Prostate gland (tissue), 2 donors: ENCODE measurements around the gene FBXL19. TPM values are rescaled to one million over a fixed set of nuclear protein-coding genes. Genes with fewer than 3 reads are reported as not detected.

Source experiments
- DNase-seq: peaks from one replicate; pipeline ENCODE4 v3.0.0-alpha.2; 2019; ENCODE audit warnings: low spot score
- H3K27ac ChIP-seq, 2 donors: fragments of 200-600 bp; sonication (generic); 2 replicates each; pipeline ENCODE4 v1.5.1; 2017 to 2019
- H3K27me3 ChIP-seq: fragments of 200-600 bp; sonication (generic); replicated peaks from 2 replicates; pipeline ENCODE4 v1.5.1; 2019; ENCODE audit not compliant: insufficient read depth
- H3K36me3 ChIP-seq, 2 donors: fragments of 200-600 bp; sonication (generic); 1 replicate in 1 of 2; 2 replicates in 1 of 2; pipeline versions ENCODE4 v1.5.1 to v1.8.1; 2017 to 2019
- H3K4me1 ChIP-seq: fragments of 200-600 bp; sonication (generic); replicated peaks from 2 replicates; pipeline ENCODE4 v1.5.1; 2019
- H3K4me3 ChIP-seq, 2 donors: fragments of 200-600 bp; sonication (generic); 2 replicates each; pipeline ENCODE4 v1.5.1; 2017 to 2019
- H3K9me3 ChIP-seq: fragments of 200-600 bp; sonication (generic); 2 replicates; pipeline ENCODE4 v1.5.1; 2017
- POLR2A ChIP-seq: fragments of 450-650 bp; IDR thresholded peaks from one replicate; pipeline ENCODE4 v1.6.1; 2016; ENCODE audit warnings: antibody characterized with exemption, mild to moderate bottlenecking
- POLR2AphosphoS5 ChIP-seq: sonication (generic); formaldehyde crosslinking; IDR thresholded peaks from one replicate; pipeline ENCODE4 v1.6.1; 2017; ENCODE audit warnings: antibody characterized with exemption
- WGBS: methylation state at CpG from one replicate; pipeline ENCODE4 v1.1.5; 2018; 5-methylcytosine and 5-hydroxymethylcytosine counted together
- intact Hi-C: fragments of 100-400 bp; cut with DNase I; formaldehyde crosslinking; loops from one replicate; pipeline ENCODE4 v1.14.2; 2022
- total RNA-seq, 2 donors: library from RNA; depleted of rRNA; stranded (reverse); fragments of >200 nt; gene quantifications; one replicate each; pipeline ENCODE4 v1.1.0, GENCODE V29; 2016
- TF ChIP-seq, protein P1 (sequence below), 4 experiments: fragments of 200-600 bp in 2 of 4; fragments of 450-650 bp in 2 of 4; sonication (generic) in 2 of 4; IDR thresholded peaks; 1 replicate in 3 of 4; 2 replicates in 1 of 4; pipeline ENCODE4 v1.5.1; 2016 to 2019; ENCODE audit warnings: antibody characterized with exemption in 4 of 4, mild to moderate bottlenecking in 2 of 4, moderate library complexity in 2 of 4

FBXL19 gene
- total RNA-seq, 2 donors from 2014 or later: 23.5 to 125 TPM

DNA sequence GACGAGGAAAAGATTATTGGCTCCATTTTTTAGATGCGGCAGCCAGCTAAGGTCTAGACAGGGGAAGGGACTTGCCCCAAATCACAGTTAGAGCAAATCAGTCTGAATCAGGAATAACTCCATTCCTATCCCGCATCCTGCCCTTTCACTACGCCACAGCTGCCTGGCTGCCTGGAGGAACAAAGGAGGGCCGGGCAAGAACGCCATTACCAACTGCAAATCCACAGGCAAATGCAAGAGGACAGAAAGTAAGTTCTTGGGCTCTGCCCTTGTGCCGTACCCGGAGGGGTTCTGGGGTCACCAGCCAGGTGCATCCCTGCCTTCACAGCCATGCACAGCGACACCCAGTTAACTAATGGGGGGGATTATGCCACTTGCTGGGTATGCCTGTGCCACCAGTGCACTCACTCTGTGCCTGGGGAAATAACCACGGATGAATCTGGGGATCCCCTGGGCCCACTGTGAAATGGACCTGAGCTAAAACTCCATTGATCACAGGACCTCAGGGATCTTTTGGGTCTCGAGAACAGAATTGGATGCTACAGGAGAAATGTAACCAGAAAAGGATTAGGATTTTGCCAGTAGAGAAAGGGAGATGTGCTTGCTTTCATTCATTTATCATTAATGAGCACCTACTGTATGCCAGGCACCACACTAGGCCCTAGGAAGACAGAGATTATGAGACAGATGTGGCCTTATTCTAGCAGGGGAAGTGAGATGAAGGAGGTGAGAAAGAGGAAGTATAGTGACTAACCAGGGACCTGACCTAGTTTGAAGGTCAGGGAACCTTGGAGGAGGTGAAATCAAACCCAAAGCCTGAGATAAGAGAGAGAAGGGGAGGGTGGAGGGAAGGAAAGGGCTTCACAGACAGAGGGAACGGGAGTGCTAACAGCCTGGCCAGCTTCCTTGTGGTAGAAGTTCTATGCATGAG lies 47.2 kb upstream of the FBXL19 start:
- no peaks in the 10 kb centered on the region for H3K36me3 ChIP-seq
- H3K27ac ChIP-seq: peak overlapping the region; percentile 83 to 89
- H3K4me1 ChIP-seq: peaks cover 9% of the 10 kb centered on the region
- intact Hi-C loops: loop anchor here (2.0 kb wide), 3 partner anchors 21 to 71 kb away; partner anchors contain the start of genes CTF1 and FBXL19
- 8% methylated on average over 12 of the region's 12 CpGs for WGBS
- H3K9me3 ChIP-seq: no peaks in the 10 kb centered on the region
- peak overlapping the region; percentile 74 to 75 for H3K4me3 ChIP-seq
- no peak for DNase-seq
- H3K27me3 ChIP-seq: no peaks in the 10 kb centered on the region
- TF ChIP-seq, protein P1, sequence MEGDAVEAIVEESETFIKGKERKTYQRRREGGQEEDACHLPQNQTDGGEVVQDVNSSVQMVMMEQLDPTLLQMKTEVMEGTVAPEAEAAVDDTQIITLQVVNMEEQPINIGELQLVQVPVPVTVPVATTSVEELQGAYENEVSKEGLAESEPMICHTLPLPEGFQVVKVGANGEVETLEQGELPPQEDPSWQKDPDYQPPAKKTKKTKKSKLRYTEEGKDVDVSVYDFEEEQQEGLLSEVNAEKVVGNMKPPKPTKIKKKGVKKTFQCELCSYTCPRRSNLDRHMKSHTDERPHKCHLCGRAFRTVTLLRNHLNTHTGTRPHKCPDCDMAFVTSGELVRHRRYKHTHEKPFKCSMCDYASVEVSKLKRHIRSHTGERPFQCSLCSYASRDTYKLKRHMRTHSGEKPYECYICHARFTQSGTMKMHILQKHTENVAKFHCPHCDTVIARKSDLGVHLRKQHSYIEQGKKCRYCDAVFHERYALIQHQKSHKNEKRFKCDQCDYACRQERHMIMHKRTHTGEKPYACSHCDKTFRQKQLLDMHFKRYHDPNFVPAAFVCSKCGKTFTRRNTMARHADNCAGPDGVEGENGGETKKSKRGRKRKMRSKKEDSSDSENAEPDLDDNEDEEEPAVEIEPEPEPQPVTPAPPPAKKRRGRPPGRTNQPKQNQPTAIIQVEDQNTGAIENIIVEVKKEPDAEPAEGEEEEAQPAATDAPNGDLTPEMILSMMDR (IDR thresholded peaks at IDR 0.05): no peak
- TF ChIP-seq POLR2AphosphoS5: no peak
- TF ChIP-seq POLR2A: no peak

DNA sequence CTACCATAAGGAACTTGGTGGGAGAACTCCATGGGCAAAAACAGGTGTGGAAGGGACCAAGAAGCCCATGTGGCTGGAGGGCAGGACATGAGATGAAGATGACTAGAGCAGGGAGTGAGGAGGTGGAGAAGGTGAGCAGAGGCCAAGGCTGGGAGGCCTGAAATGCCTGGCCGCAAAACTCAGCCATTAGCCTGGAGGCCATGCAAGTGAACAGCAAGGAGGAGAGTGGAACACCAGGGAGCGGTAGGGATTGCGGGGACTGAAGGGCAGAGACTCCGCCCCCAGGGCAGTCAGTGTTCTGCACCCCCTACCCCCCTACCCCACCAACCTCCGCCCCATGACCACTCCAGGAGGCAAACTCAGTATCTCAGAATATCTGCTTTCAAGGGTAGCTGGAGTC lies 46.5 kb upstream of the FBXL19 start:
- intact Hi-C loops: no loop called here
- peak overlapping the region; percentile 5 to 74 for H3K4me3 ChIP-seq
- no peak for TF ChIP-seq POLR2AphosphoS5
- no peaks in the 10 kb centered on the region for H3K9me3 ChIP-seq
- 68% methylated on average over 5 of the region's 5 CpGs for whole genome bisulfite sequencing
- no peaks in the 10 kb centered on the region for H3K27me3 ChIP-seq
- peaks cover 9% of the 10 kb centered on the region for H3K4me1 ChIP-seq
- no peak for DNase-seq
- no peaks in the 10 kb centered on the region for H3K36me3 ChIP-seq
- peak overlapping the region; percentile 83 to 89 for H3K27ac ChIP-seq

DNA sequence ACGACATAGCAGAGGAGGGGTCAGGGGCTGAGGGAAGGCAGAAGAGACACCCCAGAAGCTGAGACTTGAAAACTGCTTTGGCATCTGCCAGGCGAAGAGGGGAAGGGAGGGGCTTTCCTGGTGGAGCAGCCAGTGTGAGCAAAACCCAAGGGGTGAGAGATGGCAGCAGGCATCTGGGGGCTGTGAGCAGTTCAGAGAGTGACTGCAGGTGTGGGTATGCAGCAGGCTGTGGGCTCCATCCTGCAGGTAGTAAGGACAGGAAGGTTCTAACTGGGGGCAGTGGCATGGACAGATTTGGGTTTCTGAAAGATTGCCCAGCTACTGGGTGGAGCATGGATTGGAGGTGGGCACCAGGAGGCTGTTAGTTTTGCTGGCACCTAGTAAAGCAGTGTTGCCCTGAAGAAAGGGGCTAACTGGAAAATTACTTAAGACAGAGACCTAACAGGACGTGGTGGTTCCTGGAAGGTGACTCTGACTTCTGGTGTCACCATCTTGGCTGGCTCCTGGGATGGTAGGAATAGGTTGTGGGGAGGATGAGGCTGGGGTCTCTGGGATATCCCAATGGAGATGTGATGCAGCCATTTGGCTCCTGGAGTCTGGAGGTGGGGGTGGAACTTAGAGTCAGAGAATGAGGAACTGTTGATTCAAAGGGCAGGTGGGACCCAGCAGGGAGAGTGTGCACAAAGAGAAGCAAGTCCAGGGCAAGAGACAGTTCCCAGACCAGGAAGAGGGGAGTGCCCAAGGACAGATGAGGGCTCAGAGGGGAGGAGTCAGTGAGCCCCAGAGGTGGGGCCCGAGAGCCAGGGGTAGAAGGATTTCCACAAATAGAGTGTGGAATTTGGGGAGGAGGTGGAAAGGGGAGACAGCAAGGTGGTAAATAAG lies 40.7 kb upstream of the FBXL19 start:
- Histone ChIP-seq H3K27me3 (no peaks in the 10 kb centered on the region), H3K4me3 (no peak overlapping the region), H3K4me1 (no peaks in the 10 kb centered on the region), H3K9me3 (no peaks in the 10 kb centered on the region), H3K27ac (no peak overlapping the region), H3K36me3 (no peaks in the 10 kb centered on the region)
- WGBS: 78% methylated on average over 4 of the region's 4 CpGs
- DNase-seq: no peak
- no peak for TF ChIP-seq POLR2A
- intact Hi-C loops: no loop called here

DNA sequence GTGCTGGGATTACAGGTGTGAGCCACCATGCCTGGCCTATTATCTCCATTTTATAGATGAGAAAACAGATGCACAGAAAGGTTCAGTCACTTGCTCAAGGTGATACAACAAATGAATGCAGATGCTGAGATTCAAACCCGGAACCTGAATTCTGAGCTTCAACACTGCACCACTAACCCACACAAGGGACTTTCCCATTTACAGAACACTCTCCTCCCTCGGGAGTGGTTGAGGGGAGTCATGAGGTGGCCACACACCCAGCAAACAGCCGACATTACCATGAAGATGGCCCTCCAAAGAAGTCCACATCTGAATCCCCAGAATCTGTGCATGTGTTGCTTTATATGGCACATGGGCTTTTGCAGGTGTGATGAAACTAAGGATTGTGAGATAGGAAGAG lies 38.6 kb upstream of the FBXL19 start:
- intact Hi-C loops: loop anchor here (5.0 kb wide), 1 partner anchor 97 kb away; the partner anchor contains the start of gene ZNF629
- Histone ChIP-seq H3K4me3 (no peak overlapping the region), H3K27ac (no peak overlapping the region), H3K27me3 (no peaks in the 10 kb centered on the region), H3K9me3 (no peaks in the 10 kb centered on the region), H3K36me3 (no peaks in the 10 kb centered on the region), H3K4me1 (no peaks in the 10 kb centered on the region)
- TF ChIP-seq POLR2AphosphoS5 (no peak), POLR2A (no peak)
- TF ChIP-seq, protein P1 (IDR thresholded peaks at IDR 0.05): no peak
- DNase-seq: no peak
- WGBS: 76% methylated on average over 3 of the region's 3 CpGs

DNA sequence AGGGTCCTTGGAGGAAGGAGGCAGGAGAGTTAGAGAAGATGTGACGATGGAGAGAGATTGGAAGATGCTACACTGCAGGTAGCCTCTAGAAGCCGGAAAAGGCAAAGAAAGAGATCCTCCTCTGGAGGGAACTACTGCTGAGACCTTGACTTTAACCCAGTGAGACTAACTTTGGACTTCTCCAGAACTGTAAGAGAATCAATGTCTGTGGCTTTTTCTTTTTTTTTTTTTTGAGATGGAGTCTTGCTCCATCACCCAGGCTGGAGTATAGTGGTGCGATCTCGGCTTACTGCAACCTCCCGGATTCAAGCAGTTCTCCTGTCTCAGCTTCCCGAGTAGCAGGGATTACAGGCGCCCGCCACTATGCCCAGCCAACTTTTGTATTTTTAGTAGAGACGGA lies 38.2 kb upstream of the FBXL19 start:
- 91% methylated on average over 9 of the region's 9 CpGs for WGBS
- intact Hi-C loops: loop anchor here (5.0 kb wide), 1 partner anchor 98 kb away; the partner anchor contains the start of gene ZNF629
- TF ChIP-seq, protein P1 (IDR thresholded peaks at IDR 0.05): no peak
- no peak for TF ChIP-seq POLR2A
- TF ChIP-seq POLR2AphosphoS5: no peak
- Histone ChIP-seq H3K9me3 (no peaks in the 10 kb centered on the region), H3K27me3 (no peaks in the 10 kb centered on the region), H3K4me1 (no peaks in the 10 kb centered on the region), H3K36me3 (no peaks in the 10 kb centered on the region), H3K4me3 (no peak overlapping the region), H3K27ac (no peak overlapping the region)
- no peak for DNase-seq
